Renal cortex interstitium (tissue), 11 donors: Measurements from ENCODE around the gene DLGAP5. TPM values are rescaled to one million over a fixed set of nuclear protein-coding genes. Genes with fewer than 3 reads are reported as not detected.

Experiments used
- DNase-seq, 11 donors: peaks; one replicate each; pipeline ENCODE4 v3.0.0-alpha.2; 2013; ENCODE audit warnings: low read depth in 9 of 11, low spot score in 4 of 11; ENCODE audit errors: extremely low read depth in 1 of 11
- polyA plus RNA-seq, 3 donors: library from polyadenylated mRNA; unstranded; fragments of 120-200 nt; gene quantifications; one replicate each; pipeline ENCODE4 v1.2.1, GENCODE V29; 2013; ENCODE audit not compliant: insufficient read length in 3 of 3

The DLGAP5 gene
- polyA plus RNA-seq, 3 donors: 21.7 to 40.2 (median 33.2) TPM

GRCh38 chr14:55198749-55199148, 7.4 kb upstream of the DLGAP5 start:
- no peak for DNase-seq

DNA sequence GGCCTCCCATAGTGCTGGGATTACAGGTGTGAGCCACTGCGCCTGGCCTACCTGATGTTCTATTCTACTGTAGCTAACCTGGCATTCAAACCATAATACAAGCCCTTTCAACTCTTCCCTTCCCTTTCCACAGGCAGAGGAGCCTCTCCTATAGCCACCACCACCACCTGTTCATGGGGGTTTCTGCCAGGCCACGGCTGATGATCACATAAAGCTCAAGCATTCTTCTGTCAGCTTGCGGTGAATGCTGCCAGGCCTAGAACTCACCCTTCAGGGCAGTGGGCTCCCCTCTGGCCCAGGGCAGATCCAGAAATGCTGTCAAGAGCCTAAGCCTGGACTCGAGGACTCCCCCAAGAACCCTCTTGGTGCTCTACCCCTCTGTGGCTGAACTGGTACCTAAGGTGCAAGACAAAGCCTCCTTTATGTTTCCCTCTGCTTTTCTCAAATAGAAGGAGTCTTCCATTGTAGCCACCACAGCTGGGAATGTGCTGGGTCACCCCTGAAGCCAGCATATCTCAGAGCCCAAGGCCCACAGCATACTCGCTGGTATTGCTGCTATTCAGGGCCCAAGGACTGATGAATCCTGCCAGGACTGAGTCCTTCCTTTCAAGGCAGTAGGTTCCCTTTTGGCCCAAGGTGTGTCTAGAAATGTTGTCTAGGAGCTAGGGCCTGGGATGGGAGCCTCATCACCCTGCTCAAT, 3.4 kb upstream of the DLGAP5 start:
- DNase-seq: no peak

GRCh38 chr14:55192054-55192621, 753 bp upstream of the DLGAP5 start:
- no peak for DNase-seq

DNA sequence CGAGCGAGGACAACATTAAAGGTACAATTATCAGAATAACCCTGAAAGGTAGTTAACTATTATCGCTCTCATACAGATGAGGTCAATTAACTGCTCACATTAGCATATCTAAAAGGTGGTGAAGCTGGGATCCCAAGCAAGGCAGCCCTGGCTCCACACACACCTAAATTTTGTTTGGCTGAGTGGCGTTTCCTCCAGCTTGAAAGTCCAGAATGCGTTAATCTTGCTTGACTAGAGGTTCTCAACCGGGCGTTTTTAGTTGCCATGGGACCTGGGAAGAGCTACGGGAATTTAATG, 531 bp downstream of the DLGAP5 start:
- no peak for DNase-seq

GRCh38 chr14:55188686-55189295, 2.6 kb downstream of the DLGAP5 start:
- no peak for DNase-seq

GRCh38 chr14:55180434-55180833, 11.0 kb downstream of the DLGAP5 start:
- DNase-seq: no peak

DNA sequence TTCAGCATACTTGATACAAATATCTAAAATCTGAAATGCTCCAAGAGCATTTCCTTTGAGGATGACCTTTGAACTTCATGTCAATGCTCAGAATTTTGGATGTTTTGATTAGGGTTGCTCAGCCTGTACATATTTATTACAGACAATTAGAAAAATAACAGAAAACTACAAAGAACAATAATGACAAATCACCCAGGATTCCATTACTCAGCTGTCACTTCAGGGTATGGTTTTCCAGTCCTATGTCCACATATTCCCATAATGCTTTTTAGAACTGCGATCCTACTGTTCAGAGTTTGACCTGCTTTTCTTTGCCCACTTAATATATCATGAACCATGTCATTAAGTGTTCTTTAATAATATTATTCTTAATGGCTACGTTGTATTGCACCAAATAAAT, 11.4 kb downstream of the DLGAP5 start:
- DNase-seq: no peak

GRCh38 chr14:55170526-55170925, 20.9 kb downstream of the DLGAP5 start:
- DNase-seq: no peak

DNA sequence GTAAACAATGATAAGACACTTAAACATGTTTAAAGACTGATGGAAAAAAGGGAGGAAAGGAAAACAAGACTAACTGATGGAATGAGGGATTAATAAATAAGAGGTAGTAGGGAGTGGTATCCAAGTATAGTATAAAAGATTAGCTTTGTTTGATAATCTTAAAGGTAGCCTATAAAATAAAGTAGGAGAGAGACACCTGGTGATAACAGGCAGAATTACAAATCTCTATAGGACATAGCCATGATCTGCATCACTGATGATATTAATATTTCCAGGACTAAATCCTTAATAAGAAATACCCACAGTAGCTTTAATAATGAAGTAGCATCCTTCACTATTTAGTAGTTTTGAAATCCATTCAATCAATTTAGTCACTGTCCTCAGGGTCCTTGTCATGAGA, 30.4 kb downstream of the DLGAP5 start:
- peak in 7 of 11 donors; percentile 8 to 25 (median 12) for DNase-seq

- no peak for DNase-seq
These were observed 33.0 kb downstream of the DLGAP5 start for GRCh38 chr14:55158412-55158811.

DNA sequence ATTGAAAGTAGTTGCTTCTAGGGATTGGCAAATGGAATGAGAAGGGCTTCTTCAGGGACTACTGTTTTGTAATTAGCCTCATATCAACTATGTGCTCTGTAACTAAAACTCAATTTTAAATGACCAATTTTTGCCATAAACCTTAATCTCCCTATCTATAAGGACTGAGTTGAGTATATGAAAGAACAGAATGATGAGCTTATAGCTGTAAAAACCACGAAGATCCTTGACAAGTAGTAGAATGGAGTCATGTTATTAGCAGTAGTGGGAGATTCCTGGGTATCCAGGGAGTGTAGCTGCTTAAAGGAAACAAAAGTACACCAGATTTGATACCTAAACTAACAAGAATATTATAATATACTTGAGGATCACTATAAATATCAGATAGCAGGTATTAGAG, 34.3 kb downstream of the DLGAP5 start:
- no peak for DNase-seq

DNA sequence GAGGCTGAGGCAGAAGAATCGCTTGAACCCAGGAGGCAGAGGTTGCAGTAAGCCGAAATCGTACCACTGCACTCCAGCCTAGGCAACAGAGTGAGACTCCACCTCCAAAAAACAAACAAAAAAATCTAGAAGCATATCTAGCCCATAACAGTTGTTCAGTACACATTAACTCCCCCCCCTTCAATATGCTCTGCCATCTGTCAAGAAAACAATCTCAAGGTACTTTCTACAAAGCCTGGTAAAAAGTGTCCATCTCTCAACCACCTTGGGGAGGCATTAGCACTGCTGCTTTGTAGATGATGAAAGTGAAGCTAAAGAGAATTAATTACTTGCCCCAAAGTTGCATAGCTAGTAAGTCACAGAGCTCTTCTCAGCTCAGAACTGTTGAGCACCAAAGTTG, 37.4 kb downstream of the DLGAP5 start:
- no peak for DNase-seq

DNA sequence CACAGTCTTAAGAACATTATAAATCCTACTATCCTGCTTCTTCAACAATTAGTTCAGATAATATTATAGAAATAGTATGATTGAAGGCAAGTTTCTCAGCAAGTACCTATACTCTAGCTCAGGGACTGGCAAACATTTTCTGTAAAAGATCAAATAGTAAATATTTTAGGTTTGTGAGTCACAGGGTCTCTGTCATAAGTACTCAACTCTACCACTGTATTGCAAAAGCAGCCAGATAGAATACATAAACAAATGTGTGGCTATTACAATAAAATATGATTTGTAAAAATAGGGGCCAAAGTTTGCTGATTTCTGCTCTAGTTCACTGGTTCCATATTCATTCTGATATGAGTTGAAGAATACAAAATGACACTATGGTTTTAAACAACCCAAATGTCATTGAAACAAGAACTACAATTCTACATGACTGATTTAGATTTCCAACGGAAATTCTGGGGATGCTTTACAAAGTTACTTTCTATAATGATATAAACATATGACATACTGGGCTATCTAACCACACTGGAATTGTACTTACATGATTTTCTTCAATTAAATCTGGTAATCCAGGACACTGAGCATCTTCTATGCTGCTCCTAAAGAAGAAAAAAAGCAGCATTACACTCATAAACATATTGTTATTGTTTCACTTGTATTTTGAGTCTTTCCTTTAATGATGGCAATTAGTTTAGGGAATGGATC, 39.2 kb downstream of the DLGAP5 start:
- DNase-seq: no peak

- no peak for DNase-seq
These were observed 39.8 kb downstream of the DLGAP5 start for GRCh38 chr14:55151601-55152000.

- no peak for DNase-seq
These were observed 45.0 kb downstream of the DLGAP5 start for GRCh38 chr14:55146425-55146824.

DNA sequence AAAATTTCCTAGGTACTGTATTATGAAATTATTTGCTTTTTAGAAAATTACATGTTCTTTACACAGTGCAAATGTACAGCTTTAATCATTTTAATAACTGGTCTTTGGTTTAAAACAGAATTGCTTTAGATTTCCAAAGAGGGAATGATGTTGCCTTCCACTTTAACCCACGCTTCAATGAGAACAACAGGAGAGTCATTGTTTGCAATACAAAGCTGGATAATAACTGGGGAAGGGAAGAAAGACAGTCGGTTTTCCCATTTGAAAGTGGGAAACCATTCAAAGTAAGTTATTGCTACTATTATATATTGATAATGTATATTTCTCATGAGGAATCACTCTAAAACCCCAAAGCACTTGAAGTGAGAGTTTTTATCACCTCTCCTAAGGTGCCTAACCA, 48.9 kb downstream of the DLGAP5 start:
- no peak for DNase-seq

DNA sequence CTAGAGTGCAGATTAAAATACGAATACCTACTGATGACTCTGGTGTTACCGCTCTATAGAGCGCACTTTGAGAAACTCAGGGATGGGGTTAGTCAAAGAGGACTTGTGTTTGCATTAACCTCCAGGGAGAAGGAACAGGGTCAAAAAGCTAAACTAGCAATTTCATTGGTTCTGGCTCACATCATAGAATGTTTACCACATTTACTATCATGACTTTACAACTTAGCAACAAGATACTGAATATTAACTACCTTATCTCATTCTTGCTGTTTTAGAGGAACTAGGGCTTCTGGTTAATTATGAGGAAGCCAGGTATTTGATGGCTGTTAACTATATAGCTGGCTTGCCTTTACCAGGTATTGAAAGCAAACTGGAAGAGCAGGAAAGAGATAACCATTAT, 49.6 kb downstream of the DLGAP5 start:
- DNase-seq: no peak

DNA sequence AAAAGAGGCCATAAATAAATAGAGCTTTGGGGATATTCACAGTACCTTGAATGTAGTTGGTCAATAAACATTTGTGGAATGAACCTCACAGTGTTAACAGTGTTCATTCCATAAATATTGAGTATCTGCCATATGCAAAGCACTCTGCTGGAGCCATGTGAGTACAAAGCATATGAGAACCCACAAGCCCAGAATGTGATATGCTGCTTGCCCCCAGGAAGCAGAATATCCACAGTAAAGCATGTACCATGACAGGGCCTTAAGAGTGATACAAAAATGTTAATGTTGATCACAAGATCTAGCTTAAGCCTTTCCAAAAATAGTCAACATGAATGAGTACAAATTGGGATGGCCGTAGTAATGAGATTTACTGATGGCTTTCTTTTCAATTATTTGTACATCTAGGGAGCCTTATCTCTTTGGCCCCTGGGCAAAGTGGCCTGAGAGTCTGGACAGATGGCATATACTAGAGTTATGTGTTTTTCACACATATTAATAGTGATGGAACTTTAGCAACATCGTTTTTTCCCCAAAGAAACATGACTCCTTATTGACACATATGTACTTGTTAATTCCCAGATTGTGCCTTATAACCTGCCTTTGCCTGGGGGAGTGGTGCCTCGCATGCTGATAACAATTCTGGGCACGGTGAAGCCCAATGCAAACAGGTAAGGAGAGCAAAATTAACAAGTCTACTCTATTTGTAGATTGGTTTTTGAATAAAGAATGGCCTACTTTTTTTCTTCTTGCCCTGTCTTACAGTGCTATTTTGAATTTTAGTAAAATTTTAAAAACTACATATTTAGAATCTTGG, 51.5 kb downstream of the DLGAP5 start:
- no peak for DNase-seq

GRCh38 chr14:55139141-55139540, 52.2 kb downstream of the DLGAP5 start:
- no peak for DNase-seq

DNA sequence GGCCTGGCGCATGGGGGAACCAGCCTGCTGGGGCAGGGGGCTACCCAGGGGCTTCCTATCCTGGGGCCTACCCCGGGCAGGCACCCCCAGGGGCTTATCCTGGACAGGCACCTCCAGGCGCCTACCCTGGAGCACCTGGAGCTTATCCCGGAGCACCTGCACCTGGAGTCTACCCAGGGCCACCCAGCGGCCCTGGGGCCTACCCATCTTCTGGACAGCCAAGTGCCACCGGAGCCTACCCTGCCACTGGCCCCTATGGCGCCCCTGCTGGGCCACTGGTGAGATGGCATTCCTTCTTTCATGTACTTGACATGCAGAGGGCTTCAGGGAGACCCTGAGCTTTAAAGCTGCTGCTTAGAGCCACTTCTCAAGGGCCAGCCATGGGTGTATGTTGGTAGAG, 53.3 kb downstream of the DLGAP5 start:
- DNase-seq: no peak
